ENCODE results near the gene ANKRD37.

DNA sequence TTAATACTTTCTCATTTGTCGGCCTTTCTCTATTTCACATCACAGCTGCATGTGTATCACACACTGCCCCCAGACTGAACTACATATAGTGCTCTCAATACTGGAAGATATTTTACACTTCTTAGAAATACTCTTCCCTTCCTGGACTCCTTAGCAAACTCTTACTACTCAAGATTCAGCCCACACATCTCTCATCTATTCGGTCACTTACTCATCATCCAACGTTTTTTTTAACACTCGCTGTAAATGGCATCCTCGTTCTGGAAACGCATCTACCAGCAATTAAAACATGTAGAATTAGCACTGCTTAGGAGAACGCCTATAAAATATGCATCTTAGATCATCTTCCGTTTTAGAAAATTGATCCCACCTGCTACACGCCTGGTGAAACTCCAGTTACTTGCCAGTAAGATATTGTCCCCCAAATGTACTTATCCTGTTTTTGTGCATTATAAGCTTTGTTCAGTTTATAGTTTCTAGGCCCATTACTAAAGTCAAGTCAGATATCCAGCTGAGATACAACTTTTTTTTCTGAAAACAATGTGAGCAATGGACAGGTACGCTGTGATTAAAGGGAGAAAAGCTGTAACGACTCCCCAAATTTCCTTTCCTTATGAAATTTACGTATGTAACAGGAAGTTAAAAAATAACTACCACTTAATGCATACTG is 1.9 kb upstream of the ANKRD37 start:
- no peak for TF ChIP-seq ZNF565 (CRISPR knock-in tag; conservative IDR thresholded peaks at IDR 0.05; ENCODE audit: low read depth)
- no peak for TF ChIP-seq ARNTL (CRISPR knock-in tag; IDR thresholded peaks at IDR 0.05; ENCODE audit: borderline replicate concordance, low read depth)
- TF ChIP-seq PPARA (CRISPR knock-in tag; IDR thresholded peaks at IDR 0.05; ENCODE audit: borderline replicate concordance), result no peak
- no peak for TF ChIP-seq RARB (CRISPR knock-in tag; IDR thresholded peaks at IDR 0.05)
- TF ChIP-seq, protein P1, sequence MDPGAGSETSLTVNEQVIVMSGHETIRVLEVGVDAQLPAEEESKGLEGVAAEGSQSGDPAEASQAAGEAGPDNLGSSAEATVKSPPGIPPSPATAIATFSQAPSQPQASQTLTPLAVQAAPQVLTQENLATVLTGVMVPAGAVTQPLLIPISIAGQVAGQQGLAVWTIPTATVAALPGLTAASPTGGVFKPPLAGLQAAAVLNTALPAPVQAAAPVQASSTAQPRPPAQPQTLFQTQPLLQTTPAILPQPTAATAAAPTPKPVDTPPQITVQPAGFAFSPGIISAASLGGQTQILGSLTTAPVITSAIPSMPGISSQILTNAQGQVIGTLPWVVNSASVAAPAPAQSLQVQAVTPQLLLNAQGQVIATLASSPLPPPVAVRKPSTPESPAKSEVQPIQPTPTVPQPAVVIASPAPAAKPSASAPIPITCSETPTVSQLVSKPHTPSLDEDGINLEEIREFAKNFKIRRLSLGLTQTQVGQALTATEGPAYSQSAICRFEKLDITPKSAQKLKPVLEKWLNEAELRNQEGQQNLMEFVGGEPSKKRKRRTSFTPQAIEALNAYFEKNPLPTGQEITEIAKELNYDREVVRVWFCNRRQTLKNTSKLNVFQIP (CRISPR knock-in tag; IDR thresholded peaks at IDR 0.05; ENCODE audit: borderline replicate concordance, low read depth), result no peak
- TF ChIP-seq ZNF8 (CRISPR knock-in tag; IDR thresholded peaks at IDR 0.05), result no peak
- TF ChIP-seq ESRRG (CRISPR knock-in tag; IDR thresholded peaks at IDR 0.05), result no peak
